Stimulated activated CD8-positive, alpha-beta memory T cell treated with anti-CD3 and anti-CD28 coated beads, Interleukin-15, amount 100 ng/mL, for 1 hour (primary cell): ENCODE data around the gene CELSR2.
A peak's percentile ranks its signal among the peaks of the same experiment; 100 is the strongest.
"Not testable (repeated sequence)": the region's sequence is repeated elsewhere in the genome, so short reads cannot be mapped to it uniquely, and the experiment has no call there.

Experiments used
- DNase-seq: peaks from one replicate; pipeline ENCODE4 v3.0.0-alpha.2; 2020; ENCODE audit warnings: low read depth

CELSR2 gene, protein sequence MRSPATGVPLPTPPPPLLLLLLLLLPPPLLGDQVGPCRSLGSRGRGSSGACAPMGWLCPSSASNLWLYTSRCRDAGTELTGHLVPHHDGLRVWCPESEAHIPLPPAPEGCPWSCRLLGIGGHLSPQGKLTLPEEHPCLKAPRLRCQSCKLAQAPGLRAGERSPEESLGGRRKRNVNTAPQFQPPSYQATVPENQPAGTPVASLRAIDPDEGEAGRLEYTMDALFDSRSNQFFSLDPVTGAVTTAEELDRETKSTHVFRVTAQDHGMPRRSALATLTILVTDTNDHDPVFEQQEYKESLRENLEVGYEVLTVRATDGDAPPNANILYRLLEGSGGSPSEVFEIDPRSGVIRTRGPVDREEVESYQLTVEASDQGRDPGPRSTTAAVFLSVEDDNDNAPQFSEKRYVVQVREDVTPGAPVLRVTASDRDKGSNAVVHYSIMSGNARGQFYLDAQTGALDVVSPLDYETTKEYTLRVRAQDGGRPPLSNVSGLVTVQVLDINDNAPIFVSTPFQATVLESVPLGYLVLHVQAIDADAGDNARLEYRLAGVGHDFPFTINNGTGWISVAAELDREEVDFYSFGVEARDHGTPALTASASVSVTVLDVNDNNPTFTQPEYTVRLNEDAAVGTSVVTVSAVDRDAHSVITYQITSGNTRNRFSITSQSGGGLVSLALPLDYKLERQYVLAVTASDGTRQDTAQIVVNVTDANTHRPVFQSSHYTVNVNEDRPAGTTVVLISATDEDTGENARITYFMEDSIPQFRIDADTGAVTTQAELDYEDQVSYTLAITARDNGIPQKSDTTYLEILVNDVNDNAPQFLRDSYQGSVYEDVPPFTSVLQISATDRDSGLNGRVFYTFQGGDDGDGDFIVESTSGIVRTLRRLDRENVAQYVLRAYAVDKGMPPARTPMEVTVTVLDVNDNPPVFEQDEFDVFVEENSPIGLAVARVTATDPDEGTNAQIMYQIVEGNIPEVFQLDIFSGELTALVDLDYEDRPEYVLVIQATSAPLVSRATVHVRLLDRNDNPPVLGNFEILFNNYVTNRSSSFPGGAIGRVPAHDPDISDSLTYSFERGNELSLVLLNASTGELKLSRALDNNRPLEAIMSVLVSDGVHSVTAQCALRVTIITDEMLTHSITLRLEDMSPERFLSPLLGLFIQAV (N-terminal part only)

DNA sequence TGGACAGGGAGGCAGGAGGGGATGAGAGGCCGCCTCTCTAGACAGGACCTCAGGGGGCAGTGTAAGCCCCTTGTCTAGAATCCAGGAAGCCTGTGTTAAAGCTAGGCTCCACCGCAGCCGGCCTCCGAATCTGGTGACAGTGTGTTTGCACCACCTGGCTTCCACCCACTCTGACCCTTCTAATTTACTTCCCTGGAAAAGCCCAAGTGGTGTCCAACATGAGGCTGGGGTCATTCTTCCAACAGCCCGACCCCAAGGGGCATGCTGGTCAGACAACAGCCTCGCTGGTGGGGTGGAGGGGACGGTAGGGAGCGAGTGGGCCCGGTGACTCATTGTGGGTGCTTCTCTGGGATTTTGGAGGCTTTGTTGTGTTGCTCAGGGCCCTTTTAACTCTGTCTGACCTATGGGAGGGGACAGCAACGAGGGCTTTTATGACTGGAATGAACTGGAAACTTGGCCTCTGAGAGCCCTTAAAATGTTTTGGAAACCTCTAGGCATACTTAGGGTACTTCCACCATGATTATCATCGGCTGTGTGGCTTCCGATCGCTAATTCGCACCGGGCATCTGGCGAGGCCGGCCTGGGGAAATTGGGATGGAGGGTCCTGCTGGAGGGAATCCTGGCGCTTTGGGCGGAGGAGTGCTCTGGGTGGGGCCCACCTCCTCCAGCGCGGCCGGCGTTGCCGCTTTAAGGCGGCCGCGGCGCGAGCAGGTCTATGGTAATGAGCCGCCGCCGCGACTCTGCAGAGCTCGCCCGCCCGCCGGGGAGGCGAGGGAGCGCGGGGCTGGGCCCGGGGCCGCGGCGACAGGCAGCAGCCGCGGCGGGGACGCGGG is at the start of gene CELSR2:
TSS of gene CELSR2 (plus strand) at position 743 of the 833 bp plus-strand sequence. CDS start 541 bp downstream, outside the sequence.
- DNase-seq, result peak; percentile 10

DNA sequence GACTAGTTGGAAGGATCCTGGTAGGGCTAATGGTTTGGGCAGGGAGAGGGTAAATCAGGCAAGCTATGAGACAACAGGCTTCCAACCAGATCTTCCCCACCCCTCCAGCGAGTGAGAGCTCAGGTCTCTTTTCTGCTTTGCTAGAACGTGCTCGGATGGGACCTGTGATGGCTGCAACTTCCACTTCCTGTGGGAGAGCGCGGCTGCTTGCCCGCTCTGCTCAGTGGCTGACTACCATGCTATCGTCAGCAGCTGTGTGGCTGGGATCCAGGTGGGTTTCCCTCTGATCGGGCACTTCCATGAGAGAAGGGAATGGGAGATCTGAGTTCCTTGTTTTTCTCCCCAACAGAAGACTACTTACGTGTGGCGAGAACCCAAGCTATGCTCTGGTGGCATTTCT is 49.6 kb upstream of the CELSR2 start:
- DNase-seq, result no peak

DNA sequence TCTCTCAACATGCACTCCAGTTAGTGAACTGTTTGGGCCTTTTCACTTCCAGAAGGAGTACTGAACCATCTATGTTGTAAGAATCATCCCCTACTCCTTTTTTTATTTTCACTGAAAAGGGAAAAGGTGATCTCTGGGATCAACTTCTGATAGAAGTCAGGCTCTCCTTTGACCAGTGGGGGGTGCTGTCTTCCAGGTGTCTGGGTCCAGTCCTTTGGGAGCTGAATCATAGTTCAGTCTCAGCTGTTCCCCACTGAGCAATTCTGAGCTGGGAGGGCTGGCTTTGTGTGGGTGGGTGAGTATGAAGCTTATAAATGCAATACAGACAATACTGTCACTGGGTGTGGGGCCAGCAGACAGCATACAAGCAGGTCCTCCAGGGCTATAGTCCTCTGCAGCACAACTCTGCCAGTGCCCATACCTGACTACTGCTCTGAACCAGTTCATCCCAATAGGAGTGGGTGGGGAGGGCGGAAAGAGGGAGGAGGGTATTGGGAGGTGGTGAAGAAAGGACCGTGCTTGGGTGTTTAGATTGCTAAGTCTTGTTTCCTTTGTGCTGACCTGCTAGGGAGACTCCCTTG is 48.1 kb upstream of the CELSR2 start:
- DNase-seq, result no peak

DNA sequence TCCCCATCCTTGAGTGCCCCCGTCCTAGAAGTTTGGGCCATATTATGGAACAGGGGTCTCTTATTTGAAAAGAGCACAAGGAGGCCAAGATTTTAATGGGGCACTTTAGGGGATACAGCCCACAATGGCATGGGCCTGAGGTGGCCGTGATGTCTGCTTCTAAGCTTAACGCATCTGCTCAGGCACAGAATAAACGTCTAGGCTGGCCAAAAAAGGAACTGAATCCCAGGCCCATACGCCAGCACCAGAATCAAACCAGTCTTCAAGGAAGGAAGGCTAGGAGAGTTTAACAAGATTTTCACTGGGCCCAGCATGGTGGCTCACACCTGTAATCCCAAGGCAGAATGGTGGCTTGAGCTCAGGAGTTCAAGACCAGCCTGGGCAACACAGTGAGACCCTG is 44.9 kb upstream of the CELSR2 start:
- DNase-seq, result no peak

DNA sequence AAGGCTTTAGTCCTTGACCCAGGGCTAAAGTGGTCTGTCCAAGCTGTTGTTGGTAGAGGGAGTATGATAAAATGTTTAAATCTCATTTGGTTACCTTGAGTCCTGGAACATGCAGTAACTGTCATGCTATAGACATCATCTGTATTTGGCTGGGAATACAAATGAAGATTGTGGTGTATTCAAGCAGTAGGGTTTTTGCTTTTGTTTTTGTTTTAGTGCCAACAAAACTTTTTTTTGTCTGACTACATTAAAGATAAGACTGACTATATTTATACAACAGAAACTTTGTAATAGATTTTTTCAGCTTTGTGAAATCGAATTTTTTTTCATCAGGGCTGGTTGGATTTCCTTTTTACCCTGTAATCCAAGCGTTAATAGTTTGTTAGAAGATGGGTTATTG is 43.0 kb upstream of the CELSR2 start:
- DNase-seq, result no peak

DNA sequence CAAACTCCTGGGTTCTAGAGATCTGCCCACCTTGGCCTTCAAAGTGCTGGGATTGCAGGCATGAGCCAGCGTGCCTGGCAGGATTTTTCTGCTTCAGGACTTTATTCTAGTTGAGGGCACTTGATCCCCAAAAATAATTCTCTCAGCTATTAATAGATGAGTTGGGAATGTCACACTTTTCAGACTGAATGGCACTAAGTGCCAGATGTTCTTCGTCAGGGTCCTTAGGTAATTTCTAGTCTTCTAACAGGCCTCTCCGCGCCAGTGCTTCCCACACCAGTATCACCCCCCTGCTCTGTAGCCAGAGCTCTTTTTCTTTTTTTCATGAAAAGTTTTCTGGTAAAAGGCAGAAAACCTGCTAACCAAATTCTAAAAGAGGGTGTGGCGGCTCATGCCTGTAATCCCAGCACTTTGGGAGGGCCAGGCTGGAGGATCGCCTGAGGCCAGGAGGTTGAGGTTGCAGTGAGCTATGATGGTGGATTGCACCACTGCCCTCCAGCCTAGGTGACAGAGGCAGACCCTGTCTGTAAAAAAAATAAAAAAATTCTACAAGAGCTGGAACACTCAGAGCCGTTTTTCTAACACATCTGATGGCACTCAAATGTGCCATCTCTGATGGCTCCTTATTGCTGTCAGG is 41.8 kb upstream of the CELSR2 start:
- DNase-seq, result no peak

DNA sequence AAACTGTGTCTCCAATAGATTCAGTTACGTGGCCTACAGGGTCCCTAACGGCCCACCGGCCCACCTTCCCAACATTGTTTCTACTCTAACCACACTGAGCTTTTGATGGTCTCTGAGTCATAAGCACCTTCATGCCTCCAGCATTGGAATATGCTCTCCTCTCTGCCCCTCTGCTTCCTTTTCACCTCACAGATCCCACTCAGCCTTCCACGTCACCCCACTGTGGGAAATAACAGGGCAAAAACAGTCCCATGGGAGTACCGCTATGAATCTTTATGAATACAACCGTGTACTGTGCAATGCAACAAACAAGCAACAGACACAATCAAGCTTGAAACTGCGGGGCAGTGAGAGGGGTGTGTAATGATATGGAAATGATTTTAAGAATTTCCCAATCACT is 40.9 kb upstream of the CELSR2 start:
- no peak for DNase-seq

DNA sequence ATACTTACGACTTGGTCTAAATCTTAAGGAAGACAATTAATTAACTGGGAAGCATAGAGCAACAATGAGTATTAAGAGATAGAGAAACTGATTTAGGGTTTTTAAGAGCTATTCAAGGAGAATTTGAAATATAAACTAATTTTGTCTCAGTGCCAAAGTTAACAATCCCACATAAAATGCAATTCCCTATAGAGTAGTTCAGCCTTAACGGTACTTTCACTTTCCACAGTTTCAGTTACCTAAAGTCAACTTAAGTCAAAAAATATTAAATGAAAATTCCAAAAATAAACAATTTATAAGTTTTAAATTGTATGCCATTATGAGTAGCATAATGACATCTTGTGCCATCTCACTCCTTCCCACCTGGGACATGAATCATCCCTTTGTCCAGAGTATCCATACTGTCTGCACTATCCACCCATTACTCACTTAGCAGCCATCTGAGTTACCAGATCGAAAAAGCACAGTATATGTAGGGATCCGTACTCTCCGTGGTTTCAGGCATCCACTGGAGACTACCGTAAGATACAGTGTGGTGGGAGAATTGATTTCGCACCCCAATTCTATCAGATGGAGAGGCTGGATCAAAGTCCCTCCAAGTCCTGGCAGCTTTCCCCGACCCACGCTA is 40.4 kb upstream of the CELSR2 start:
- DNase-seq, result no peak

DNA sequence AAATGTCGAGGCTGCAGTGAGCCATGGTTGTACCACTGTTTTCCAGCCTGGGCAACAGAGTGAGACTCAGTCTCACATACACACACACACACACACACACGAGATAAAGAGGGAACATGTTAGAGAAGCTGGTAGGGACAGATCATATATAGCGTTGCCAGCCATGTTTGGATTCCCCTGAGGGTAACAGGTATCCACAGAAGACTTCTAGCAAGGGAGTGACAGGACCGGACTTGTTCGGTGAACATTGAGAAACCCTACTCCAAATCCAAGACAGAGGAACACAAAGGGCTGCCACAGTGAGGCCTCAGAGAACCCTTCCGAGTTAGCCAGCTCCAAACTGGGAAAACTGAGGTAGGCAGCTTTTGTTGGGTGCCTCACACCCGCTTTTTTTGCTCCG is 39.3 kb upstream of the CELSR2 start:
- no peak for DNase-seq

DNA sequence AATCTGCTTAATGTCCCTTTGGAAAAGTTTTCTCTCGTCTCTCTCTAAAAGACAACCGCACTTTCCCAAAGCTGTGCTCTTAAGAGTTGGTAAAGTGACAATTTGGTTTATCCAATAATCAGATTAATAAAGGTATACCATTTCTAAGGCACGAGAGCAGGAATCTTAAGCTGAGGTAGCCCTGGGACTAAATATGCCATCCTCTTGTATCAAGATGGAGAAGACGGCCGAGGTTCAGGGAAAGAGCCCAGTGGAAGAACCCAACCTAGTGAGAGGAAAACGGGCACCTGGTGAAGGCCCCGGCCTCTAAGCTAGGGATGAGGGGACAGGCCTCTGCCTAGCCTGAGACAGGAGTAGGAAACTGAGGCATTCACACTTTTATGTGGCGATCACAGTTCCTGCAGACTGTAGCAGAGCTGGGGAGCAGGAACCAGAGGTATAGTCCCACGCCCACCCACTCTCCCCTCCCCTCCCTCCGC is 36.0 kb upstream of the CELSR2 start:
- no peak for DNase-seq

DNA sequence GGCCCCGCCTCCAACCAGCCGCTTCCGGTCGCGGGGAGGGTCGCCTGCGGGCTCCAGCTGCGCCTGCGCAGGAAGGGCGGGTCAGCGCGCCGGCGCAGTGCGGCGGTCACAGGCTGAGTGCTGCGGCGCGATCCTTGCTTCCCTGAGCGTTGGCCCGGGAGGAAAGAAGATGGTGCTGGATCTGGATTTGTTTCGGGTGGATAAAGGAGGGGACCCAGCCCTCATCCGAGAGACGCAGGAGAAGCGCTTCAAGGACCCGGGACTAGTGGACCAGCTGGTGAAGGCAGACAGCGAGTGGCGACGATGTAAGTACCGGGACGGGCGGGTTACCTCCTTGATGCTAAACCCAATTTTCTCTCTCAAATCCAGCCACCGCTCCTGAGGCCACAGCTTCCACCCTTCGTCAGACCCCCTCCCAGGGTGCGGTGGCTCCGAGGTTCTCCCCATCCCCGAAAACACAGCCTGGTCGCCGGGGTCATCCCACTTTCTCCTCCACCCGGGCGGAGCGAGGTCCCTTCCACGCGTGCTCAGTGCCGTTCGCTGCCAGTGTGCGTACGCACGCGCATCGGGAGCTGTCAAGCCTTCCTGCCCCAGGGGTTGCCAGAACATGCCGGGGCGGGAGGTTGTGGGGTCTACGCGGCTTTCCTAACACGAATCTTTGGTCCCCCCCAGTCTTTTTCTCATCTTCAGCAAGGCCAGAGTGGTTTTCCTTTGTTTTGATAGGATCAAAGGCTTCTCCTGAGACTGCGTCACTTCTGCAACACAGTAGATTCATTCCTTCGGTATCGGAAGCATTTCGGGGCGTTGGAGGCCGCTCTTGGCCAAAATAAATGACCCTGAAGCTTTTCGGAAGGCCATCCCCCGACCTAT is 35.3 kb upstream of the CELSR2 start, which contains the start of gene SARS1:
TSS of gene SARS1 (plus strand) at position 95 of the 870 bp plus-strand sequence. CDS start at position 170, 75 bp downstream.
- DNase-seq, result peak; percentile 75

DNA sequence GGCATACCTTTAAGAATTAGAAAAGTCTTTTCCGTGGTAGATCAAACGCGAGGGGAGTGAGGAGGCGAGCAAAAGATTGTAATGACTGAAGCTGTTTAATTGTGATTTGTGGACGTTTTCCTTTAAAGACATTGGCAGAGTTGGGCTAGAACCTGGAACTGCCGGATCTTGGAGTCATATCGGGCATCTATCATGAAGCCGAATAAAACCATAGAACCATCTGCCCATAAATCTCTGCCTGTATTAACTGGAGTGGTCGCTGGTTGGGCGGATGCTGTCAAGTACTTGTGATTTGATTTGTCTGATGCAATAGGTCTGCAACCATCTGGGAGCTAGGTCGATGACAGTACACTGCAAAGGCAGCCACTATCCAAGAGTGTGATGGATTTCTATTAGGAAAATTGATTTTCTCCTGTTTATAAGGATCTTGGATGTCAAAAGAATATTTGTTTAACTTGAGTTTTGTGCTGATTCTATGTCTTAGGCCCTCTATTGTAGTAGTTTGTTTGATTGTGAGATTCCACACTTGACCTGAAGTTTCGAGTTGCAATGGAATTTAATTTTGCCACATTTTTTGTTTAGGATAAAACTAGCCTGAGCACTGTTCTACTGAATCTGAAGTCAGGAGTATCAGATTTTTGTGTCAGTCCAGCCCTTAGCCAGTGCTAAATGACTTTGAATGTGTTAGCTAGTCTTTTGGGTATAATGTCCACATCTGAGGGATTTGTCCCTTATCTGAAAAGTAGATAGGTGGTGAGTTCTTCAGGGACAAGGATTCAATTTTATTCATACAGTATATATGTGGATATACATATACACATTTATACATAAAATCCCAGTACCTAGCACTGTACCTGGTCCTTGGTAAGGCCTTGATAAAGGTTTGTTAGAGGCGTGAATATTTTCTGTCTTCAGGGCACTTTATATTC is 34.4 kb upstream of the CELSR2 start:
- DNase-seq, result no peak

DNA sequence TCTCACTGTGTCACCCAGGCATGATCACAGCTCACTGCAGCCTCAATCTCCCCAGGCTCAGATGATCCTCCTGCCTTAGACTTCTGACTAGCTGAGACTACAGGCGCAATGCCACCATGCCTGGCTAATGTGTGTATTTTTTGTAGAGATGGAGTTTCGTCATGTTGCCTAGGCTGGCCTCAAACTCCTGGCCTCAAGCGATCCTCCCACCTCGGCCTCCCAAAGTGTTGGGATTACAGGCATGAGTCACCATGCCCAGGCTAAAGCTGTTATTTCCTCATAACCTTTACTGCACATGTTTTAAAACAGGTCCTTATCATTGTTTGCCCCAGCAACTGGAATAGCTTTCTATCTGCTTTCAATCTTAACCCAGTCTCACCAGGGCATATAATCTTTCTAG is 32.7 kb upstream of the CELSR2 start:
- no peak for DNase-seq

DNA sequence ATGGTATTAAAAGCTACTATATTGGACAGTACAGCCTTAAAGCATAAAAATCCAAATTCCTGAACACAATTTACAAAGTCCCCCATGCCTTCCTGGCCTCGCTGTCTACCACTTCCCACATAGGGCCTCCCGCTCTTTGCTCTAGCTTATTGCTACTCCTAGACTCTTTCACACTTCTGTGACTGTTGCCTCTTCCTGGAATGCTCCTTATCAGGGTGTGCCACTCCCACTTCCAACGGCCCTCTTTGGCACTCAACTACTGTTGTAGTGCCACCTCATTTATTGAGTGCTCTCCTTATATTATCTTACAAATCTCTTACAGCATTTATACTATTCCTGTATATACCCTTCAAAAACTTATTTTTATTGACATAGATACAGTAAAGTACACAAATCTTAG is 30.8 kb upstream of the CELSR2 start:
- no peak for DNase-seq

DNA sequence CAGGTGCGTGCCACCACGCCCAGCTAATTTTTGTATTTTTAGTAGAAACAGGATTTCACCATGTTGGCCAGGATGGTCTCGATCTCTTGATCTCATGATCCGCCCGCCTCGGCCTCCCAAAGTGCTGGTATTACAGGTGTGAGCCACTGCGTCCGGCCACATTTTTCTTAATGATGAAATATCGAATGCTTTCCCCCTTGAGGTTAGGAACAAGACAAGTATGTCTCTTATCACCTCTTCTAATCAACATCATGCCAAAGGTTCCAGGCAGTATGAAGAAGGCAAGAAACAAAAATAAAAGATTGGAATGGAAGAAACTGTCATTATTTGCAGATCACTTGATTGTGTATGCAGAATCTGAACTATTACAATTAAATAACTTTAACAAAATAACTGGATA is 28.1 kb upstream of the CELSR2 start:
- not testable (repeated sequence) for DNase-seq

DNA sequence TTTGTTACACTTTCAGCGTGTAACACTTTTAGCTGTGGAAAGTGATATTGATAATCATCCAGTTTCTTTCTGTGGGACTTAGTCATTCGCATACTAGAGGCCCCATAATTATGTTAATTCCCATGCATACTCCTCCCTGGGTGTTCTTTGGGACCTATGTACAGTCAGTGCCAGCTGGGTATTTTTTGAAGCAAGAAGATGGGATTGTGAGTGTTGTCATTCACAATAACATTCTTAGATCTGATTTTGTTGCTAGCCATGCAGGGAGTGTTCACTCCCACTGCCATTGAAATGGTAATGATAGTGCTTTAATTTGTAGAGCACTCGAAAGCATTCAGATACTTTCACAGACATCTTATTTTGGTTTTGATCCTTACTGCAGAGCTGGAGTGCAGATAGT is 24.0 kb upstream of the CELSR2 start:
- DNase-seq, result no peak

DNA sequence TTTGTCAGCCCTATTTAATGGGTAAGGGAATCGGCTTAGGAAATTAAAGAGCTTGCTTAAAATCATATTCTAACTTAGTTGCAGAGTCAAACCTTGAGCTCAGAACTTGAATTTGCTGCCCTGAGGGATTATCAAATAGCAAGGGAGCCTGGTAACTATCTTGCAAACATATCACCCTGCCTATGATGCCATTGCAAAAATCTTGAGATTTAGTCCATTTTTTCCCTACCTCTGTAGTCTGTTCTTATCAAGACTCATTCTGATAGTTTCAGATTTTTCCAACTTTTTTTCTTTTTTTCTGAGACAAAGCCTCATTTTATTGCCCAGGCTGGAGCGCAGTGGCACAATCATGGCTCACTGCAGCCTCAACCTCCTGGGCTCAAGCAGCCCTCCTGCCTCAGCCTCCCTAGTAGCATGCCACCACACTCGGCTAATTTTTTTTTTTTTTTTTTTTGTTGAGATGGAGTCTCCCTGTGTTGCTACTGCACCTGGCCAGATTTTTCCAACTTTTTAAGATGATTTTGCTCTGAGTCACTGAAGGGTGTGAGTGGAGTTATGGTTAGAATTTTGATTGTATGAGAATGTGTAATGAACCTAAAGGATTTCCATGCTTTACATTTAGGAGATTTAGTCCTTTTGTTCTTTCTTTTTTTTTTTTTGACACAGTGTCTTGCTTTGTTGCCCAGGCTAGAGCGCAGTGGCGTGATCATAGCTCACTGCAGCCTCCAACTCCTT is 23.5 kb upstream of the CELSR2 start:
- no peak for DNase-seq
